ENCODE measurements around the gene TRAPPC5. TPM values are rescaled to one million over a fixed set of nuclear protein-coding genes. Genes with fewer than 3 reads are reported as not detected.

TRAPPC5 gene
- polyA plus RNA-seq, 1 experiment, result 42.1 TPM

GRCh38 chr19:7682175-7682855 lies 1.7 kb downstream of the TRAPPC5 start:
- Histone ChIP-seq H3K27me3 (ENCODE audit: control insufficient read depth, insufficient read depth, low read length) (peaks cover 3% of the 10 kb centered on the region), H3K9me3 (ENCODE audit: control insufficient read depth, insufficient read depth, low read length) (no peaks in the 10 kb centered on the region; the same call in 1 of the 2 replicates), H3K27ac (ENCODE audit: low read depth, low read length) (no peak overlapping the region), H3K4me3 (ENCODE audit: low read depth, low read length) (peak overlapping the region; percentile 92)
- no peak for DNase-seq (ENCODE audit: low read depth, low spot score)
- ChIA-PET CTCF (no interaction called here), POLR2A (no interaction called here)
- TF ChIP-seq, protein P1, sequence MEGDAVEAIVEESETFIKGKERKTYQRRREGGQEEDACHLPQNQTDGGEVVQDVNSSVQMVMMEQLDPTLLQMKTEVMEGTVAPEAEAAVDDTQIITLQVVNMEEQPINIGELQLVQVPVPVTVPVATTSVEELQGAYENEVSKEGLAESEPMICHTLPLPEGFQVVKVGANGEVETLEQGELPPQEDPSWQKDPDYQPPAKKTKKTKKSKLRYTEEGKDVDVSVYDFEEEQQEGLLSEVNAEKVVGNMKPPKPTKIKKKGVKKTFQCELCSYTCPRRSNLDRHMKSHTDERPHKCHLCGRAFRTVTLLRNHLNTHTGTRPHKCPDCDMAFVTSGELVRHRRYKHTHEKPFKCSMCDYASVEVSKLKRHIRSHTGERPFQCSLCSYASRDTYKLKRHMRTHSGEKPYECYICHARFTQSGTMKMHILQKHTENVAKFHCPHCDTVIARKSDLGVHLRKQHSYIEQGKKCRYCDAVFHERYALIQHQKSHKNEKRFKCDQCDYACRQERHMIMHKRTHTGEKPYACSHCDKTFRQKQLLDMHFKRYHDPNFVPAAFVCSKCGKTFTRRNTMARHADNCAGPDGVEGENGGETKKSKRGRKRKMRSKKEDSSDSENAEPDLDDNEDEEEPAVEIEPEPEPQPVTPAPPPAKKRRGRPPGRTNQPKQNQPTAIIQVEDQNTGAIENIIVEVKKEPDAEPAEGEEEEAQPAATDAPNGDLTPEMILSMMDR (IDR thresholded peaks at IDR 0.05; ENCODE audit: low read depth, low read length), result no peak; the same call in 1 of the 2 replicates

DNA sequence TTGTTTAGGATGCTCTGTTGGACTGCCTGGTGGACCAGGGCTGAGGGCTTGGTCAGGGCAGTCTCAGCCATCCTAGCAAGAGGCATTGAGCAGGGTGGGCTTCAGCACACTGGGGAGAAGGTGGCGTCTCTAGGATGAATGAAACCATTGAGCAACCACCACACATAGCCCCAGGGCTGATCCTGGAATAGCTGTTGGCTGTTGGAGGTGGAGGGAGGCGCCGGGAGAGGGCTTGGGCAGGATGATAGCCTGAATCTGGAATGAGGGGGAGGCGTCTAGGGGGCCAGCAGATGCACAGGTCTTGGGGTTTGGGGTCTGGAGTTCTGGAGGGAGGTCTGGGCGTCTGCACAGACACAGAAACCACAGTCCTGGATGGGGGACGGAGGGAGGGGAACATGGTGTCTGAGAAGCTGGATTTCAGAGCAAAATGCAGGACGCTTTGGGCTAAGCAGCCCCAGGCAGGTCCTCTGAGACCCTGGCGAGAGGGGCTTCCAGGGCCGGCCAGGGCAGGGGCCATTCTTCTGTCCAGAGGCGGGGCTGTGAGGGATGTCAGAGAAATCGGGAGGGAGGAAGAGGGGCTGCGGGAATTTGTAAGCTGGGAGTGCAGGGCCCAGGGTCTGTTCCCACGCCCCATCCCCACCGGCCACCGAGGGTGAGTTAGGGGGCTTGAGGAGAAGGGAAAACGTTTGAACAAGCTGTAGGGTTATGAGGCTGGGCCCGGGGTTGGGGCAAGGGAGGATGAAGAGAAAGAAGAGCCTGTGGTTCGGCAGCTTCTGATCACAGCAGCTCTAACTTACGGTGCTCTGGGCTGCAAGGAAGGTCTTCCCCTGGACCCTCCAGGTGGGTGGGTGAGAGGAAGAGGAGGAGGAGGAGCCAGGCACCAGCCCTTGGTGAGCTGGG lies 5.2 kb downstream of the TRAPPC5 start:
- Histone ChIP-seq H3K27ac (ENCODE audit: low read depth, low read length) (no peak overlapping the region), H3K27me3 (ENCODE audit: control insufficient read depth, insufficient read depth, low read length) (no peaks in the 10 kb centered on the region), H3K4me3 (ENCODE audit: low read depth, low read length) (no peak overlapping the region), H3K9me3 (ENCODE audit: control insufficient read depth, insufficient read depth, low read length) (peaks cover 5% of the 10 kb centered on the region; the same call in 1 of the 2 replicates)
- ChIA-PET POLR2A (no interaction called here), CTCF (interaction anchor here (0.5 to 1.3 kb wide), 3 partner anchors 36 to 117 kb away, joined by 3 to 9 read pairs (median 3); no protein-coding TSS in a partner anchor)
- no peak for DNase-seq (ENCODE audit: low read depth, low spot score)
- TF ChIP-seq, protein P1 (IDR thresholded peaks at IDR 0.05; ENCODE audit: low read depth, low read length), result no peak

DNA sequence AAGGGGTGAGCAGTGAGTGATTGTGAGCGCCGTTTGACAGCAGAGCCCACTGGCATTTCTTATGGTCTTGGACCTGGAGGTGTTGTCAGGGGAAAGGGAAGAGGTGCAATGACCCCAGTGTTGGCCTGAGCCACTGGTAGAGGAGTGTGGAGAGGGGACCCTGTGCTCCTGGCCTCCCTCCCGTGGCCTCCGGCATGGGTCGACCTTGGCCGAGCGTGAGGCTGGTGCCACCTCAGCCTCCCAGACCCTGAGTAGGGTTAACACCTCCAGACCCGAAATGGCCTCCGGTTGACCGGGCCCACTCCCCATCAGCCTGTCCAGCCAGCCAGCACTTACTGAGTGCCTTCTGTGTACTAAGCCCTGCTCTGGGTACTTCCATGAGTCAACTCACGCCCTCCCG lies 6.5 kb downstream of the TRAPPC5 start:
- Histone ChIP-seq H3K4me3 (ENCODE audit: low read depth, low read length) (no peak overlapping the region), H3K27ac (ENCODE audit: low read depth, low read length) (no peak overlapping the region), H3K9me3 (ENCODE audit: control insufficient read depth, insufficient read depth, low read length) (peaks cover 5% of the 10 kb centered on the region; the same call in 1 of the 2 replicates), H3K27me3 (ENCODE audit: control insufficient read depth, insufficient read depth, low read length) (no peaks in the 10 kb centered on the region)
- DNase-seq (ENCODE audit: low read depth, low spot score), result no peak
- TF ChIP-seq, protein P1 (IDR thresholded peaks at IDR 0.05; ENCODE audit: low read depth, low read length), result no peak
- ChIA-PET POLR2A (no interaction called here), CTCF (no interaction called here)

DNA sequence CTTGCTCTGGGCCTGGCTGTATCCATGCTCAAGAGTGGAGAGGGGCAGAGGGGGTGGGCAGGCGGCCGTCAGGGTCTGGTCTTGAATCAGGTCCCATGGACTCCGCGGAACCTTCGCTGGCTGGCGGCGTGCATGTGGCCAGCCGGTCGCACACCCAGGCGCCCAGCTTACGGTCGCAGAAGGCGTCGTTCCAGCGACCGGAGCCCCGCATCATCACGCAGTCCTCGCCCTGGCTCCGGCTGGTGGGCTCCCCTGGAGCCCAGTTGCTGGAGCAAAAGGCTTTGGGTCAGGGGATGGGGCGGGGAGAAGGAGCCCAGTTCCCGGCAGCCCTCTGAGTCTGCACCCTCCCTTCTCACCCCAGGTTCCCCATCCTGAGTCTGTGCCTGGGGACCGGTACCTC lies 8.5 kb downstream of the TRAPPC5 start:
- Histone ChIP-seq H3K9me3 (ENCODE audit: control insufficient read depth, insufficient read depth, low read length) (peaks cover 5% of the 10 kb centered on the region; the same call in 1 of the 2 replicates), H3K4me3 (ENCODE audit: low read depth, low read length) (no peak overlapping the region), H3K27ac (ENCODE audit: low read depth, low read length) (no peak overlapping the region), H3K27me3 (ENCODE audit: control insufficient read depth, insufficient read depth, low read length) (no peaks in the 10 kb centered on the region)
- ChIA-PET CTCF (no interaction called here), POLR2A (interaction anchor here (0.6 kb wide), 1 partner anchor 204 kb away, joined by 5 read pairs; no protein-coding TSS in a partner anchor)
- DNase-seq (ENCODE audit: low read depth, low spot score), result no peak
- TF ChIP-seq, protein P1 (IDR thresholded peaks at IDR 0.05; ENCODE audit: low read depth, low read length), result no peak

All from AG04450 (cell line).